NCI-H1417 (cell line): ENCODE data around the gene TMEM225B.
"Not testable (repeated sequence)": the region's sequence is repeated elsewhere in the genome, so short reads cannot be mapped to it uniquely, and the experiment has no call there.

Experiments used
- DNase-seq, 3 experiments: peaks; one replicate each; lab custom pipeline; 2025; lab: John Stamatoyannopoulos, UW

The TMEM225B gene

DNA sequence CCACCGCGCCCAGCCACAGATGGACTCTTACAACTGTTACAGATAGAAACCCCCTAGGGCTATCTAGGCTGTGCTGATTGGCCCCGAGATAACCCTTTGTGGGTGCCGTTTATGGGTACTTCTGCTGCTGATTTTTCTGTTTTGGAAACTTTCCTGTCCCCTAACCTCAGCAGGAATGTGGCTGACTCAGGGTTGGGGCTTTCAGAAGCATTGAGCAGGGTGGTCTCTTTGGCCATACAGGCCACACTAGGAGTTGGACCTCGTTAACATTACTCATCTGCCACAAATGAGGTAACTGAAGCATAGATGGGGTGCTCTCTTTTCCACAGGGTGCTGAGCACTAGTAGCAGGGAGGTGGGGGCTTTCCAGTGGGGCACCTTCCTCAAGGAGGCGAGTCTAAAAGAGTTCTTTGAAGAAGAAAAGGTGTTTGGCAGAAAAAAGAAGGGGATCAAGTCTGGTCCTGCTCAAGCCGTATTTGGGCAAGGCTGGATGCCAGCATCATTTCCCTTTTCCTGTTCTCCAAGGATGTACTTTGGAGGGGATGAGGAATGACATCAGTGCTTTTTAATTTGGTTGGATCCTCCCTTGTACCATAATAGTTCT is 25.1 kb downstream of the TMEM225B start:
- DNase-seq, result no peak

DNA sequence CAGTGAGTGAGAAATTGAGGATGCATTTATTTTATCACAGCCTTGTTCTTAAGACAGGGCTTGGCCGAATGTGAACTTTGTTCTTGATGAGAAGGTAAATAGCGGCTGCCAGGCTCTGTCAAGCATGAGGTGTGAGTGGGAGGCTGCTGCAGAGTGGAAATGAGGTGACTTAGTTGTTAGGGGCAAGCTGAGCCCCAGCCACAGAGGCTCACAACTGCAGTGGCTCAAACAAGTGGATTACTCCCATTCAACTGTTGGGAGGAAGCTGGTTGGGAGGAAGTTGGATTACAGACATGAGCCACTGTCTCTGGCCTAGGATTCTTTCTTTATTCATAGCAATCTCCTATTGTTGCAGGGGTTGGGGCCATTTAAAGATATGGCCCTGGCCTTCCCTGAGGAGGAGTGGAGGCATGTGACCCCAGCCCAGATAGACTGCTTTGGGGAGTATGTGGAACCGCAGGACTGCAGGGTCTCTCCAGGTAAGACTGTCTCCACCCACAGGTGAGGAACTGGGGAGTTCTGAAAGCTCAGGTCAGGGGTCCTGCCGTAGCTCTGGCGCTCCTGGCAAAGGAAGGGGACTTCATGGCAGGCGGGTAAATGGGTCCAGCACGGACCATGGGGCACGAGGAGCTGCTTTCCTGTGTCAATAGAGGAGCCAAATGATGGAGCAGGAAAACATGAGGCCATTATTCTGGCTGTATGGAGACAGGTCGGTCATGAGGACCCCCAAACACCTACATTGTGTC is 25.8 kb downstream of the TMEM225B start:
- DNase-seq, result no peak

DNA sequence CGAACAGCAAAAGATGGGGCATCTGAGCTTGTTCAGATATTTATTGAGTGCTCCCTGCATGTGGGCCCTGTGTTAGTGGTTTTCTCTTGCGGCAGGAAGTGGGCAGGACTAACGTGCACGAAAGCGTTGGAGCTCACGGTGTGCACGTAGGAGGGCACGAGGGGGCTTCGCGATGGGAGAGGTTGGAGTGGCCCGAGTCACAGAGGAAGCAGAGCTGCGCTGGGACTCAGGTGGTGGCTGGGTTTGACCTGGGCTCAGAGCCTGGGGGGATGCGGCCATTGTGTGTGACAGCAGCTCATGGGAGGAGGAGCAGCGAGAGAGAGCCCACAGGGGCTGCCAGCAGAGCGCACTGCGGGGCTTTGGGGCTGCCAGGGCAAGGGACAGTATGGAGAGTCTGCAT is 26.4 kb downstream of the TMEM225B start:
- no peak for DNase-seq

DNA sequence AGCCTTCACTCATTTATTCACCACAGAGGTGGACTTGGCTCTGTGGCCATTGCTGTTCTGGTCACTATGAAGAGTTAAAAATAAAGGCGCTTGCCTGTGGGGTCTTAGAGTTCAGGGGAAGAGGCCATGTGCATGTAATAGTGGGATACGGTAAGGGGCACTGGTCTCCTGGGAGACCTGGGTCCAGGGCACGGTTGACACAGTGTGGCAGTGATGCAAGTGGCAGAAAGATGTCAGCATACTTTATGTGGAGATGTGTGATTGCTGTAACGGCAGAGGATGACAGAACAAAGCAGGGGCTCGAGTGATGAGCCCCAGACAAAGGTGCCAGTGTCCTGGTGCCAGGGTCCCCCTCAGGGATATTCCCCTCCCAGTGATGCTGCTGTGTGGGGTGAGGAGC is 27.3 kb downstream of the TMEM225B start:
- DNase-seq, result no peak

DNA sequence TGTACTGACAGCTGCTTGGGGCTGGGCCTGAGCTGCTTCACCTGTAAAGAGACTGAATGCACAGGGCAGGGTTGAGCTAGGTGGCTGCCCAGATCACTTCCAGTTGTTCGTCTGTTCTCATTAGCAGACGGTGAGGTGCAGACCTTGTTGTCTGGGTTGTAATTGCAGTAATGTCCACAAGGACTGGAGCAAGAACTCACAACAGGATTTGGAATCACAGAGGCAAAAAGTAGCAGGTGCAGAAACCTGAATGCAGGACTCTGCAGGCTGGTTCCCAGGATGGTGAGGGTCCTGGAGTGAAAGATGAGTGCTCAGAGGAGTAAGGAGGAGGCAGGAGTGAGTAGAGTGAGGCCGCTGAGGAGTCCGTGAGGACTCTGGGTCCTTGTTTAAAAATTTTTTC is 27.9 kb downstream of the TMEM225B start:
- DNase-seq, result no peak

DNA sequence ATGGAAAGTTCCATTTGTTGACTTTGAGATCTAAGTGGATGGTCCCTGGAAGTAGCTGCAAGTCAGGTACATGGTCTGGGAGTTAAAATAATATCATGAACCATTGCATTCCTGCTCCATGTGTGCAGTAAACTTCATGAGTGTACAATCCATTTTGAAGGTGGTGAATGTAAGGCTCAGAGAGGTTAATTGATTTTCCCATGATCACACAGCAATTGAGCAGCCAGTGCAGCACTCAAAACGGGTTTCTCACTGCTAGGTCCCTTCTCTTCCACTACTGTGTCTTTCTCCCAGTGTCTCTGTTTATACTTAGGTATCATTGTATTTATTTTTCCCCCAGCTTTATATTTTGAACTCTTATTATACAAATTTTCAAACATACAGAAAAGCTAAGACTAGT is 28.6 kb downstream of the TMEM225B start:
- DNase-seq, result no peak

DNA sequence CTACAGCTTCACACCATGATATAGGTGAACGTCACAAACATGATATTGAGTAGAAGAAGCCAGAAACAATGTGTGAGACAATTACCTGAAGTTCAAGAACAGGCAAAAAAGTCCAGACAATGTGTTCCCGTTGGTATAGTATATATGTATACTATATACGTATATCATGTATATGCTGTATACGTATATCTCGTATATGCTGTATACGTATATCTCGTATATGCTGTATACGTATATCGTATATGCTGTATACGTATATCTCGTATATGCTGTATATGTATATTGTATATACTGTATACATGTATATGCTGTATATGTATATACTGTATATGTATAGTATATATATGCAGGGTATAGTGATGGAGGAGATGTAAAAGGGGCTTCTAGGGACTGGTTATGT is 29.4 kb downstream of the TMEM225B start:
- DNase-seq, result no peak

DNA sequence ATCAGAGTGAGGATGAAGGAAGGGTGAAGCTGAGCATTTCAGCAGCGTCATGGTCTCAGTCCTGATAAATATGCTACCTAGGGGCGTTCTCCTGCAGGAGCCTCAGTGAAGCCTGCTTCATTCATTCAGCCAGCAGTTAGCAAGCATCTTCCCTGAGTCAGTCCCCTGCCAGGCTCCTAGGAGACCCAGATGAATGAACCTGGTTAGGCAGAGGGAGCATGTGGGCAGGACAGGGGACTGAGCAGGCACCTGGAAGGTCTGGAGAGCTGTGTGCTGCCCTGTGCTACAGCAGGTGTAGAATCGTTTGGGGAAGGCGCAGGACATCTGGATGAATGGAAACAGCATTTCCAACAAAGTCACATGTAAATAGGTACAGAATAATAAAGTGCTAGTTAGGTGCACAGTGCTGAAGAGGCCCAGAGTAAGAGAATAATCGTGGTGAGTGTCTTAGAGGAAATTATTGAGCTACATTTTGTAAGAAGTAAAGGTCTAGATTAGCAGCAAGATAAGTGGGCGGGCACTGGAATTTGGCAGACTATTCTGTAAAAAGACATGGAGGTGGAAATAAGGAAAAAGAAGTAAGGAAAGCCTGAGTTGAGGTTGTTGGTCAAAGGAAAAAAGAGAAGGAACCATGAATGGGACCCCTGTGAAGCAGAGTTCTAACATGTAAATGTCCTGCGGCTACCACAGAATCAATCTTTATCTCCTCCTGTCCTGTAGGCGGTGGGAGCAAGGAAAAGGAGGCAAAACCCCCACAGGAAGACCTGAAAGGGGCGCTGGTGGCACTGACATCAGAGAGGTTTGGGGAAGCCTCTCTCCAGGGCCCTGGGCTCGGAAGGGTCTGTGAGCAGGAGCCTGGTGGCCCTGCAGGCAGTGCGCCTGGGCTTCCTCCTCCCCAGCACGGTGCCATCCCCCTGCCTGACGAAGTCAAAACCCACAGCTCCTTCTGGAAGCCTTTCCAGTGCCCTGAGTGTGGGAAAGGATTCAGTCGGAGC is 30.7 kb downstream of the TMEM225B start:
- no peak for DNase-seq

DNA sequence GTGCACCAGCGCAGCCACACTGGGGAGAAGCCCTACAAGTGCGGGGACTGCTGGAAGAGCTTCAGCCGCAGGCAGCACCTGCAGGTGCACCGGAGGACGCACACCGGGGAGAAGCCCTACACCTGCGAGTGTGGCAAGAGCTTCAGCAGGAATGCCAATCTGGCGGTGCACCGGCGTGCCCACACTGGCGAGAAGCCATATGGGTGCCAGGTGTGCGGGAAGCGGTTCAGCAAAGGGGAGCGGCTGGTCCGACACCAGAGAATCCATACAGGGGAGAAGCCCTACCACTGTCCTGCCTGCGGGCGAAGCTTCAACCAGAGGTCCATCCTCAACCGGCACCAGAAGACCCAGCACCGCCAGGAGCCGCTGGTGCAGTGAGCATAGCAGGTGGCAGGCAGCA is 31.6 kb downstream of the TMEM225B start:
- no peak for DNase-seq

DNA sequence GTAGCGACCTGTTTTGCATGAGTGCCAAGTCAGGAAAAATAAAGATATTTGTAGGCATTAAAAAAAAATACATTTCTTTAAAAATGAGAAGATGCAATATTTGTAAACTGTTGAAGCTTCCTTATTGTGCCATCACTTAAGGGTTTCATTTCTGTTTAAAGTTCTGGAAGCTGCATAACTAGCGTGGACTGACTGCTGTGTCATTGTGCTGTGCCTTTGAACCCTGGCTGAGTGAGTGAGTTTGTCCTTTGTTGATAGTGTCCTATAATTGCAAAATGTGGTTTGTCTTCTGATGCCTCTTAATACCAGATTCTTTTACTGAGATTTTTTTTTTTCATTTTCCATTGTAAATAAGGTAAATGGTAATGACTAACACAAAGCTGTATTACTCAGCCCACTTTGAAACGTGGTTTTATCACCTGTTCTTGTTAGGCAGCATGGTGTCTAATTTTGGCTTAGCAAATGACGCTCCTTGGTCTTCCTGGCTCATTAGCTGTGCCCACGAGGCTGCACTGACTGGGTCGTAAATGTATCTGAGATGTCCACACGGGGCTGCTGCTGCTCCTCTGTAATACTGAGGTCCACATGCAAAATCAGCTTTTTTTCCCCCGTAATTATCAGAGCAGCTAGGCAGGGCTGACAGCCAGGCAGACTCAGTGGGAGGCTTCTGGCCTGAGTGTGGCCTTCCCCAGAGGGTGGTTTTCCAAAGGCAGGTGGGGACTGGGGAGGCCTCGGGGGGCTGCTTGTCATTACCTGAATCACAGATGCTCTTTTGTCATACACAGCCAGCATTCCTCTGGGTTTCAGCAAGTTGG is 33.4 kb downstream of the TMEM225B start:
- DNase-seq, result peak in 1 of 3 experiments; percentile 59

DNA sequence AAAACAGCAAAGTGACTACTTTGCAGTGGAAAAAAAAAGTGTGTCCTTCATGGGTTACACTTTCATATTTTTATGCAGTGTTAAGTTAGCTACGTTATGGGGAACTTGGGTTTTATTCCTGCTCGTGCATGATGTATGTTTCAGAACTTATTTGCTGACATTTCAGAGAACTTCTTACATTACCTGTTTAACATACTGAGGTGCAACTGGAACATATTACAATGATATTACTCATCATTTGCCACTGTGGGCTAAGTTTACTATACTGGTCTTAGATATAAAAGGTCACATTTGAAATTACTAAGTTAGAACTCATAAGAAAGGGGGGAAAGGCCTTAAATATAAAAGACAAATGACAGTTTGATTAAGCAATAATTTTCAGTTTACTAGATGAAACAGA is 39.3 kb downstream of the TMEM225B start:
- DNase-seq, result not testable (repeated sequence)

DNA sequence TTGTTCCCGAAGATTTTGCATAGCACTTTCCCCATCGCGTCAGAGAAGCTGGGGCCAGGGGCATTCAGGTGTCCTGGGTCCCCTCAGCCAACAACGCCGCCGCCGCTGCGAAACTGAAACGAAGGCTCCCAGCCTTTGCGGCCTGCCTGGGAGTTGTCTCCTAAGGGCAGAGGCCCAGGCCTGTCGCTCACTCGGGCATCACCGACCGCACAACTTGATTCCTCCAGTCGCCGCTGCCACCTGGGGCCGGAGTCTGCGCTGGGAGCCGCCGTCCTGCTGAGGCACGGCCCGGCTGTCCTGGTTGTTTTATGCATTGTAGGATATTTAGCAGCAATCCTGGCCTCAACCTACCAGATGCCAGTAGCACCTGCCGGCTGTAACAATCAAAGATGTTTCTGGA is 40.7 kb downstream of the TMEM225B start:
- DNase-seq, result no peak

DNA sequence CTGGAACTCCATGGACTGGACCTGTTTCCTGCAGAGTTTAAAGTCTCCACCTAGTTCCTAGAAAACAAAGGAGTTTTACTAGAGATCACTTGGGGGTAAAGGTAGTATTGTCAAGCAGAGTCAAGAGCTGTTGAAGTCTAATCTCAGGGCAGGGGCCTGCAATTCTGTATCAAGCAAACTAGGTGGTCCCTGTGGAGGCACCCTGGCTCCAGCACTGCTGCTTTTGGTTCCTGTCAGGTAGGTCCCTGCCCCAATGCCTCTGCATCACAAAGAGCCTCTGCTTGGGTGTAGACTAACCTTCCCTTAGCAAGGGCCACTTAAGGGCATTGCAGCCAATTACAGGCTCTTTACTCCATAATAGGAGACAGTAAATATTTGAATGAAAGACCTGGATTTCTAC is 41.2 kb downstream of the TMEM225B start:
- no peak for DNase-seq

DNA sequence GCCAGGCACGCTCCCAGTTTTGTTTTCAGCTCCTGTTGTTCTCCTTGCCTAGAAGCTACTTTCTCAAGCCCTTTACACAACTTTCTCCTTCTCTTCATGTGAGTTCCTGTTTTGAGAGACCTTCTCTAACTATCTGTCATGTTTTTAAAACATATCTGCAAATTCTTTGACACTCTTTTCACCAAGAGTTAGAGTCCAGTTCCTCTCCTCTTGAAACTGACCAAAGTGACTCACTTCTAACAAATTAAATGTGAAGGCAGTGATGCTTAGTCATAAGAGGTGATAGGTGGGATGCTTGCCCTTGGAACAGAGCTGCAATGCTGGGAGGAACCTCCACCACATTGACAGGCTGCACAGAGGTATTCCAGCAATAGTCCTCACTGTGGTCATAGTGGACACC is 44.0 kb downstream of the TMEM225B start:
- DNase-seq, result no peak

DNA sequence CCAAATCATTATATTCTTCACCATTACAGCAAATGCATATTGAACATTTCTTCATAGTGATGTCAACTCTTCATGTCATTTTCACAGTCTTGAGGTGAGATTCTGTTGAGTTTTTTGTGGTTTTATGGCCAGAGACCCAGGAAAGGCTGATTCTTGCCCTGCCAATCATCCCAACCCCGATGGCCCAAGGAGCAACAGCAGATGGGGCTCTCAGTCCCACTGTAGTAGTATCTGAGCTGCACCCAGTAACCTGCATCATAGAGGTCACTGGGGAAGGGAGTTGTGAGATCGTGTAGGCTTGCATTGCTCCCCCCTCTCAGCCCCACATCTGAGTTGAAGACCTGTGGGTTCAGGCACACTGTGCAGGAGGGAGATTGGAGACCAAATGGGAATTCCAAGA is 45.4 kb downstream of the TMEM225B start:
- DNase-seq, result no peak

DNA sequence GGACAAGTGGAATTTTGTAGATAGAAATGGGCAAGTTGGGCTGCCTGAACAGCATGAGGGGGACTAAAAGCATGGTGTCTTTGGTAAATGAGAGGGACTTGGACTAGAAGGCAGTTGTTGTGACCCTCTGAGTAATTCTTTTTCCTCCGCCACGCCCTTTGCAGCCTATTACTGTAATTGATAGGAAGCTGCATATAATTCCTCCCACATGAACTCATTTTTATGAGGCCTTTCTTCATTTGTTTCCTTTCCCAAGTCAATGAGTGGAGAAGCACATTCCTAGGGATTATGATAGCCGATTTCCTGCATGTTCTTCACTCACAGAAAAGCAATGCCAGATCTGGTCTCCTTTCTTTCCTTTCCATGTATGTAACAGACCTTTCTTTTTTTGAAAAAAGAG is 46.4 kb downstream of the TMEM225B start:
- no peak for DNase-seq

DNA sequence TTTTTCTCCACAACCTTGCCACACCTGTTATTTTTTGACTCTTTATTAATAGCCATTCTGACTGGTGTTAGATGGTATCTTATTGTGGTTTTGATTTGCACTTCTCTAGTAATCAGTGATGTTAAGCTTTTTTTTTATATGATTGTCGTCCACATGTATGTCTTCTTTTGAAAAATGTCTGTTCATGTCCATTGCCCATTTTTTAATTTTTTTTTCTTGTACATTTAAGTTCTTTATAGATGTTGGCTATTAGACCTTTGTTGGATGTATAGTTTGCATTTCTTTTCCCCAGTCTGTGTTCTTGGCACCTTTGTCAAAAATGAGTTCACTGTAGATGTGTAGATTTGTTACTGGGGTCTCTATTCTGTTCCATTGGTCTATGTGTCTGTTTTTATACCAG is 47.5 kb downstream of the TMEM225B start:
- DNase-seq, result no peak

DNA sequence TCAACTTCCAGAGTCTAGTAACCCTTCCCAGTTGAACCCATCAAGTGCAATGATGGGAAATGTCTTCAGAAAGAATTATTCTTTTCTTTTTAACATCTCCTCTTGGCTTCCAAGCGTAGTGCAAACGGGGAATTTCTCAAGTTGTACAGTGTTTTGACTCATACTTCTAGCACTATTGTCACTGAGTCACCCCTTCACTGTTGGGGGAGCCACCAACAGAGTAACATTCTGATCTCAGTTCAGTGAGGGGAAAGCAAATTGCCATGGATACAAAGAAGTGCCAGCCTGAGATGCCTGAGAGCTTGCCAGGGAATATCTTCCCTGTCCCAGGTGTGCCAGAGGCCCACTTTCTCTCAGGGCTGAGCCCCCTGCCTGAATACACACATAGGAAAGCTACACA is 50.8 kb downstream of the TMEM225B start:
- DNase-seq, result no peak

DNA sequence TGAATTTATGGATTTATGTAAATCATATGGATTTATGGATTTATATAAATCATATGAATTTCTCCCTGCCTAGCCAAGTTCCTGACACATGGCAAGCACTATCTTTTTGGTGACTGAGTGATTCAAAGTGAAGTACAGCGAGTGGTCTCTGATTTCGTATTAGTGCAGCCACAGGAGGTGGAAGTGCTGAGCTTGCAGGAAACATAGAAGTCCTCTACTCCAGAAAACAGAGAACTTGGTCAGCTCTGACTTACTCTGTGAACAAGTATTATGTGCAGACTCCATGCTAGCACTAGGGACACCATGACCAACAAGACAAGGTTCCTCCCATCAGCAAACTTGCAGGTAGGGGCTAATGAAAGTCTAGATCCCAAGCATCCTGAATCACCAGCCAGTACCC is 53.2 kb downstream of the TMEM225B start:
- DNase-seq, result no peak

DNA sequence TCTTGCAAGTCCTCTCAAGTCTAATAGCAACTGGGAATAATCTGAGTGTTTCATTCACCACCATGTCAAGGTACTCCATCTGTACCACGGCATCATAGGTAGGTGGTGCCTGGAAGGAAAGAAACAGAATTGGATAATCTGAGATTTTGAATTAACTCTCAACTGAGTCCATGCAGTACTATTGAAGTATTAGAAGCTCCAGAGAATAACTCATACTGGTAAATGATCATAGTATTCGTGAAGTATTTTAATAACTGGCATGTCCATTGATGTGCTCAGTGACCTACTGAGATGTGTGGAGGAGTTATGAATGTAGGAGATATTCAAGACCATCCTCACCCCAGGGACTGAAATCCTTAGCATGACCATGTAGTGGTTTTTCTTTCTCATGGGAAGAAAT is 54.6 kb downstream of the TMEM225B start:
- no peak for DNase-seq

DNA sequence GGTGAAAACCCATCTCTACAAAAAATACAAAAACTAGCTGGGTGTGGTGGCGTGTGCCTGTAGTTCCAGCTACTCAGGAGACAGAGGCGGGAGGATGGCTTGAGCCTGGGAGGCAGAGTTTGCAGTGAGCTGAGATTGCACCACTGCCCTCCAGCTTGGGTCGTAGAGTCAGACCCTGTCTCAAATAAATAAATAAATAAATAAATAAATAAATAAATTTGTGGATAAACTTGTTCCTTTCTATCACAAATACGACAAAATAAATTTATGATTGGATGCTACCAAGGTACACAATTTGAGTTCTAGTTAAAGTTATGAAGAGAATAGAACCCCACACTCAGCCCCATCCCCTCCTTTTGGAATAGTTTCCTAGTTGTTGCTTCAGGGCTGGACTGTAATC is 55.2 kb downstream of the TMEM225B start:
- DNase-seq, result not testable (repeated sequence)

DNA sequence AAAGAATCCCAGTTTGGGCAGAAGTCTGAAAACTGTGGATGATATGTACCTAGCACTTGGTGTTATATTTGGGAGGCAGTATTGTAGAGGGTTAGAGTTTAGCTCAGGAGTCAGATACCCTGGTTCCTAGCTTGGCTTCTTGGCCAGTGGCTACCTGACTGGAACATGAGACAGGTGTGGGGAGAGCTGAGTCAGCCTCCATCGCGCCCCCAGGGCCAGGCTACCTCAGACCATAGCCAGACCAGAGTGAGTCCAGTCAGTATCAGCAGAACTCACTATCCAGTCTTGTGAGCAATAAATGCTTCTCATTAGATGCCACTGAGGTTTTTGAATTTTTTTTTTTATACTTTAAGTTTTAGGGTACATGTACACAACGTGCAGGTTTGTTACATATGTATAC is 55.7 kb downstream of the TMEM225B start:
- no peak for DNase-seq
